Esophagus squamous epithelium (tissue), 5 donors: ENCODE measurements around the gene NPLOC4. TPM values are rescaled to one million over a fixed set of nuclear protein-coding genes. Genes with fewer than 3 reads are reported as not detected.
"Not testable (repeated sequence)": the region's sequence is repeated elsewhere in the genome, so short reads cannot be mapped to it uniquely, and the experiment has no call there.

Source experiments
- DNase-seq: peaks from one replicate; lab custom pipeline; 2025; lab: John Stamatoyannopoulos, UW
- H3K27ac ChIP-seq, 4 donors: fragments of 200-600 bp; sonication (generic); one replicate each; pipeline ENCODE4 v1.5.1; 2016 to 2019; ENCODE audit warnings: mild to moderate bottlenecking in 1 of 4
- H3K27me3 ChIP-seq, 4 donors: fragments of 200-600 bp; sonication (generic); 1 replicate in 3 of 4; 2 replicates in 1 of 4; pipeline versions ENCODE4 v1.5.1 to v1.6.0; 2017 to 2021; ENCODE audit warnings: antibody characterized with exemption in 1 of 4
- H3K36me3 ChIP-seq, 3 donors: fragments of 200-600 bp; sonication (generic); one replicate each; pipeline ENCODE4 v1.5.1; 2016 to 2019
- H3K4me1 ChIP-seq, 3 donors: fragments of 200-600 bp; sonication (generic); one replicate each; pipeline ENCODE4 v1.5.1; 2017 to 2019
- H3K4me3 ChIP-seq, 4 donors: fragments of 200-600 bp; sonication (generic); 1 replicate in 3 of 4; 2 replicates in 1 of 4; pipeline ENCODE4 v1.5.1; 2016 to 2019; ENCODE audit warnings: mild to moderate bottlenecking in 2 of 4, moderate library complexity in 1 of 4
- H3K9me3 ChIP-seq, 3 donors: fragments of 200-600 bp; sonication (generic); one replicate each; pipeline ENCODE4 v1.5.1; 2016 to 2019
- POLR2A ChIP-seq, 4 donors: fragments of 450-650 bp; IDR thresholded peaks; one replicate each; pipeline ENCODE4 v1.6.1; 2017; ENCODE audit warnings: antibody characterized with exemption in 4 of 4, mild to moderate bottlenecking in 4 of 4, moderate library complexity in 3 of 4
- WGBS, 2 donors: methylation state at CpG; one replicate each; pipeline ENCODE4 v1.1.5; 2018; 5-methylcytosine and 5-hydroxymethylcytosine counted together
- intact Hi-C: fragments of 100-400 bp; cut with DNase I; formaldehyde crosslinking; loops from one replicate; pipeline ENCODE4 v1.15.0; 2022
- total RNA-seq, 4 donors: library from RNA; depleted of rRNA; stranded (reverse); fragments of >200 nt; gene quantifications; one replicate each; pipeline ENCODE4 v1.1.0, GENCODE V29; 2016
- TF ChIP-seq, protein P1 (sequence below), 6 experiments: fragments of 450-650 bp in 4 of 6; fragments of 200-600 bp in 2 of 6; sonication (generic) in 2 of 6; IDR thresholded peaks; one replicate each; pipeline ENCODE4 v1.5.1; 2016 to 2019; ENCODE audit warnings: antibody characterized with exemption in 6 of 6, mild to moderate bottlenecking in 4 of 6, moderate library complexity in 4 of 6
- donor health status: DM: yes; HTN: yes; CAD: no.

NPLOC4 gene
- total RNA-seq, 4 donors from 2014 or later, result 49.0 to 80.9 (median 62.4) TPM

DNA sequence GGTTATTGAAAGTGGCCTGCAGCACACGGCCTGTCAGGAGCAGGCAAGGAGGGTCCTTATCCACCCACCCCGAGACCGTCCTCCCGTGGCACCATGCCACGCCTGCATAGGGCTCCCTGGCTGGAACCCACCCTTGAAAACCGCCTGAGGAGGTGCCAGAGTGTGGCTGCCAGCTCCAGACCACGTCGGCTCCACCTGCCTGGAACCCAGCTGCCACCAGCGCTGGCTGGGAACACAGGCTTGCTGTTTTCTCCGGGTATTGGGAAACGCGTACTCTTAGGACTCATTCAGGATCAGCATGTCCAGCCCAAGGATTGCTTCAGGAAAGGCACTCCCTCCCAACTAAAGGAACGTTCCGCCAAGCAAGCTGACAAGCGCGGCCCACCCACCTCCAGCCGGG lies 40.0 kb upstream of the NPLOC4 start:
- no peak overlapping the region for H3K27ac ChIP-seq
- intact Hi-C loops, result no loop called here
- H3K4me3 ChIP-seq, result no peak overlapping the region
- no peak for TF ChIP-seq POLR2A (IDR thresholded peaks at IDR 0.05)
- TF ChIP-seq, protein P1, sequence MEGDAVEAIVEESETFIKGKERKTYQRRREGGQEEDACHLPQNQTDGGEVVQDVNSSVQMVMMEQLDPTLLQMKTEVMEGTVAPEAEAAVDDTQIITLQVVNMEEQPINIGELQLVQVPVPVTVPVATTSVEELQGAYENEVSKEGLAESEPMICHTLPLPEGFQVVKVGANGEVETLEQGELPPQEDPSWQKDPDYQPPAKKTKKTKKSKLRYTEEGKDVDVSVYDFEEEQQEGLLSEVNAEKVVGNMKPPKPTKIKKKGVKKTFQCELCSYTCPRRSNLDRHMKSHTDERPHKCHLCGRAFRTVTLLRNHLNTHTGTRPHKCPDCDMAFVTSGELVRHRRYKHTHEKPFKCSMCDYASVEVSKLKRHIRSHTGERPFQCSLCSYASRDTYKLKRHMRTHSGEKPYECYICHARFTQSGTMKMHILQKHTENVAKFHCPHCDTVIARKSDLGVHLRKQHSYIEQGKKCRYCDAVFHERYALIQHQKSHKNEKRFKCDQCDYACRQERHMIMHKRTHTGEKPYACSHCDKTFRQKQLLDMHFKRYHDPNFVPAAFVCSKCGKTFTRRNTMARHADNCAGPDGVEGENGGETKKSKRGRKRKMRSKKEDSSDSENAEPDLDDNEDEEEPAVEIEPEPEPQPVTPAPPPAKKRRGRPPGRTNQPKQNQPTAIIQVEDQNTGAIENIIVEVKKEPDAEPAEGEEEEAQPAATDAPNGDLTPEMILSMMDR (IDR thresholded peaks at IDR 0.05), result no peak
- H3K9me3 ChIP-seq, result no peaks in the 10 kb centered on the region
- H3K4me1 ChIP-seq, result peaks cover 0 to 5% (median 2%) of the 10 kb centered on the region in 3 donors
- DNase-seq, result no peak
- 82% methylated on average over 13 to 14 of the region's 17 CpGs for WGBS, 2 donors
- H3K27me3 ChIP-seq, result no peaks in the 10 kb centered on the region
- H3K36me3 ChIP-seq, result peaks cover 9 to 57% (median 22%) of the 10 kb centered on the region in 3 donors

DNA sequence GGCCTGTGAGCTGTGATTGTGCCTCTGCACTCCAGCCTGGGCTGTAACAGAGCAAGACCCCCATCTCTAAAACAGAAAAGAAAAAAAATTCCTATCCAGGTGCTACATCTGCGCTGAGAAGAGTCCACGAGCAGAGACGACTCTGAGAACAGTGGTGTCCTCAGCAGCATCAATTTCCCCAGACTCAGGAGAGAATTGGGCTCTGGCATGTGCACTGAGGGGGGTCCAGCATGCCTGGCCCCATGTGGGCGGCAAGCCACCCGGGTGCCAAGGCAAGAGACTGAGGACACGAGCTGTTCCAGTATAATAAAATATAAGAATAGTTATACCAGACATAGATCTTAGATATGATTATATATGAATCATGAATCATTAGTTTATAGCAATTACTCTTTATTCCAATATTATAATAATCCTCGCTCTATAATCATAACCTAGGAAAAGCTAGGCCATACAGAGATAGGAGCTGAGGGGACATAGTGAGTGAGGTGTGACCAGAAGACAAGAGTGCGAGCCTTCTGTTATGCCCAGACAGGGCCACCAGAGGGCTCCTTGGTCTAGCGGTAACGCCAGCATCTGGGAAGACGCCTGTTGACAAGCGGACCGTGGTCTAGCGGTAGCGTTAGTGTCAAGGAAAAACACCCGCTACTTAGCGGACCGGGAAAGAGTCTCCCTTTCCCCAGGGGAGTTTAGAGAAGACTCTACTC lies 38.8 kb upstream of the NPLOC4 start:
- H3K27ac ChIP-seq, H3K27me3 ChIP-seq, H3K4me1 ChIP-seq, intact Hi-C loops, H3K9me3 ChIP-seq, DNase-seq, H3K4me3 ChIP-seq: not testable (repeated sequence)
- 29 to 32% methylated on average over 15 to 18 of the region's 18 CpGs for WGBS, 2 donors
- H3K36me3 ChIP-seq, result peaks cover 13 to 58% (median 31%) of the 10 kb centered on the region in 3 donors
- TF ChIP-seq, protein P1 (IDR thresholded peaks at IDR 0.05), result peak; percentile 21 to 81 (median 70)

DNA sequence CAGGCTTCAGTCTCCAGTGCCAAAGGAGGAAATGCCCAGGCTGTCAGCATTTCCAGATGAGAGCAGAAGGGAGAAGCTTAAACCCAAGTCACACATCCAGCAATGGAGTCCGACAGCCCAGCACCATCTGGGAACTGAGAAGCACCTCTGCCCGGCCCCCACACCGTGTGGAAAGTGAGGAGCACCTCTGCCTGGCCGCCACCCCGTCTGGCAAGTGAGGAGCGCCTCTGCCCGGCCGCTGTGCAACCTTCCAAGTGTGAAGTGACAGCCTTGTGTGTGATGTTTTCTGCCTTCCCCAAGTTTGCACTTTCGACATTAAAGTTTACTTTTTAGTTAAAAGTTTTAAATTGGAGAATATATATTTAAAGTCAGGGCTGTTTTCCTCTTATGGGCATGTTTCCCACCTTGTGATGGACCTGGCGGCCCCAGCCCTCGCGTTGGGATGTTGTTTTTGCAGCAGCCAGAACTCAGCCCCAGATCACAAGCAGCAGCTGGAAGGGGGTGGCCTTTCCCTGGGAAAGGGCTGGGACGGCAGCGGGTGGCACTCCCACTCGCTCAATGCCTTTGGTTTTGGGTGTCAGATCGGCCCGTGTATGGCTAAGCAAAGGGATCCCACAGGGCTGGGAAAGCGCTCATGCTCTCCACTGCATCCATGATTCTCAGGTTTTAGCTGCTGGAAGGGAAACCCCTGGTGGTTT lies 36.8 kb upstream of the NPLOC4 start:
- Histone ChIP-seq H3K4me3 (no peak overlapping the region), H3K27me3 (no peaks in the 10 kb centered on the region), H3K9me3 (no peaks in the 10 kb centered on the region), H3K27ac (no peak overlapping the region), H3K36me3 (peaks cover 31 to 68% (median 49%) of the 10 kb centered on the region in 3 donors), H3K4me1 (peaks cover 0 to 11% (median 2%) of the 10 kb centered on the region in 3 donors)
- TF ChIP-seq, protein P1 (IDR thresholded peaks at IDR 0.05), result no peak
- no peak for TF ChIP-seq POLR2A (IDR thresholded peaks at IDR 0.05)
- 68 to 79% methylated on average over 13 to 14 of the region's 18 CpGs for WGBS, 2 donors
- intact Hi-C loops, result no loop called here
- no peak for DNase-seq

DNA sequence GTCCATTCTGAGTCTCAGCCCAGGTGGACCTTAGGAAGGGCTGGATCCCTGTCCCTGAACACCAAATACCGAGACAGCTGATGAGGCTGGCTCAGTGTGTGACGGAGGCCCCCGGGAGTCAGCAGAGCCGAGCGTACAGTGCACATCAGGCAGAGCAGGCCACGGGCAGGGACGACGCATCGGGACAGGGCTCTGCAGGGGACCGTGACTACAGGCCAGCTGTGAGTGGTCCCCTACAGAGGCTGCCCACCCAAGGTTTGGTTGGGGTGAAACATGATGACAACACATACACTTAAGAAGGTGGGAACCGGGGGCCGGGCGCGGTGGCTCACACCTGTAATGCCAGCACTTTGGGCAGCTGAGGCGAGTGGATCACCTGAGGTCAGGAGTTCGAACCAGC lies 36.0 kb upstream of the NPLOC4 start:
- TF ChIP-seq POLR2A (IDR thresholded peaks at IDR 0.05), result no peak
- TF ChIP-seq, protein P1 (IDR thresholded peaks at IDR 0.05), result no peak
- no peak for DNase-seq
- H3K4me3 ChIP-seq, result no peak overlapping the region
- H3K36me3 ChIP-seq, result peaks cover 31 to 72% (median 49%) of the 10 kb centered on the region in 3 donors
- 88 to 93% methylated on average over 4 to 6 of the region's 16 CpGs for WGBS, 2 donors
- no peak overlapping the region for H3K27ac ChIP-seq
- peaks cover 5 to 19% (median 10%) of the 10 kb centered on the region in 3 donors for H3K4me1 ChIP-seq
- H3K9me3 ChIP-seq, result no peaks in the 10 kb centered on the region
- no peaks in the 10 kb centered on the region for H3K27me3 ChIP-seq
- intact Hi-C loops, result no loop called here

DNA sequence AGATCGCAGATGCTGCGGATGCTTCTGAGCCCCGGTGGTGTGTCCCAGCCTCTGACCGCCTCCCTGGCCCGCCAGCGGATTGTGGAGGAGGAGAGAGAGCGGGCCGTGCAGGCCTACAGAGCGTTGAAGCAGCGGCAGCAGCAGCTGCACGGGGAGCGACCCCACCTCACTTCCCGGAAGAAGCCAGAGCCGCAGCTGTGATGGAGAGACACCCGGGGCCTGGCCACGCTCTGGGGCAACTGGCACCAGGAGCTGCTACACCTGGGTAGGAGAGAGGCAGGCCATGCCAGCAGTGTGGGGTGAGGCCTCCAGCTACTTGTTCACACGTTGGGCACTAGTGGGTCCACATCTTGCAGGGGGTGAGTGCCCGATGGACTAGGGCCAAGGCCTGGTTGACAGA lies 35.6 kb upstream of the NPLOC4 start:
- peaks cover 31 to 72% (median 49%) of the 10 kb centered on the region in 3 donors for H3K36me3 ChIP-seq
- WGBS, 2 donors, result 60% methylated on average over 2 of the region's 18 CpGs; no CpG with 5 or more reads in 1 of the 2 donors
- intact Hi-C loops, result no loop called here
- H3K4me3 ChIP-seq, result no peak overlapping the region
- TF ChIP-seq, protein P1 (IDR thresholded peaks at IDR 0.05), result no peak
- TF ChIP-seq POLR2A (IDR thresholded peaks at IDR 0.05), result no peak
- H3K4me1 ChIP-seq, result peaks cover 10 to 24% (median 14%) of the 10 kb centered on the region in 3 donors
- DNase-seq, result no peak
- H3K27ac ChIP-seq, result no peak overlapping the region
- no peaks in the 10 kb centered on the region for H3K27me3 ChIP-seq
- H3K9me3 ChIP-seq, result no peaks in the 10 kb centered on the region
